Raji (cell line): ENCODE data around the gene TAF7.

Experiments used
- POLR2A ChIP-seq: IDR thresholded peaks from 2 replicates; pipeline ENCODE4 v1.6.1; 2011; ENCODE audit warnings: low read depth, low read length, control low read depth; ENCODE audit not compliant: insufficient read depth

The TAF7 gene

DNA sequence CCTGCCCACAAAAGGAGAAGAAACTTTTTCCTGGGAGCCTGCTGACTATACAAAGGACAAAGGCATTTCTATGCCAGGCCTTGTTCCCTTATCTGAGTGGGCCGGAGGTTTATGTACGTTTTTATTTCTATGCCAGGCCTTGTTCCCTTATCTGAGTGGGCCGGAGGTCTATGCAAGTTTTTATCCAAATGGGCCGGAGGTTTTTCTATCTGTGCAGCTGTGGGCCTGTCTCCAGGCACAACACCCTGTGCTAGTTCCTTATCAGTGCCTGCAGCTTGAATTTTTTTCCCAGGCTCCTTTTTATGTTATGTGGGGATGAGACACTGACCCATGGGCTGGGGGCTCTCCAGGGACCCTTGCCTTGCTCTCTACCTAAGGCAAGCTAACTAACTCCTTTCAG lies 22.2 kb downstream of the TAF7 start:
- TF ChIP-seq POLR2A, result no peak

DNA sequence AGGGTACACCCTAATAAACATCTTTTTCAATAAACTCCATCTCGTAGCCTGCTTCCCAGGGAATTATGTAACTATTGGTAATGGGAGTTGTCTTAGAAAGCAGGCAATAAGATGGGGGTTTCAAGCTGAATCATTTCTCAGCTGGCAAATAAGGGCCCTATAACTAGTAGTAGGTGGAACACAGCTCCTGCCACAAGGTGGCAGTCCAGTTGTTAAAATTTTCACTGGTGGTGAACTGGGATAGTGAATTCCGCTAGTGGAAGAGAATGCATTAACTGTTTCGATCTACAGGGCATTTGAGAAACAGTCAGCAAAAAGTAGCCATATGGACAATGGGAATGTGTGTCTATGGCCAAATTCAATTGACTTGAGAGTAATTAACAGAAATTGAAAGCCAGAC lies 47.7 kb downstream of the TAF7 start:
- TF ChIP-seq POLR2A, result no peak

DNA sequence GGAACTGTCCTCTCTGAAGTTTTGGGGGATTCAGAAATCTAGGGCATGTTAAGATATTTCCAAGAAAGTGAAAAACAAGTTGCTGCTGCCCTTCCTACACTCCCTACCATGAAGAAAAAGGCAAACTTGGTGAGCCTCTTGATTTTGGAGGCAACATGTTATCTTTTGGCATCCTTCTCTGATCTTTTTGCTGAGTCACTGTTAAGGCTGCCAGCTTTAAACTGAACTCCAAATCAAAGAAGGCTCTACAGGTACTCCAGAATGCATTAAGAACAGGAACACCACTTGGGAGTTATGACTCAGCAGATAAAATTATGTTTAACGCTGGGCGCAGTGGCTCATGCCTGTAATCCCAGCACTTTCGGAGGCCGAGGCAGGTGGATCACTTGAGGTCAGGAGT lies 51.4 kb downstream of the TAF7 start:
- no peak for TF ChIP-seq POLR2A
